Left ventricle myocardium inferior (tissue), 1 donor: ENCODE results near the gene NFASC. TPM values are rescaled to one million over a fixed set of nuclear protein-coding genes. Genes with fewer than 3 reads are reported as not detected.

ENCODE experiments used
- DNase-seq: peaks from one replicate; pipeline ENCODE4 v3.0.0-alpha.2; 2020
- H3K27ac ChIP-seq: fragments of 200-600 bp; replicated peaks from 2 replicates; pipeline ENCODE4 v1.8.0; 2021
- H3K27me3 ChIP-seq: fragments of 200-600 bp; 2 replicates; pipeline ENCODE4 v1.8.0; 2021; ENCODE audit warnings: low read depth
- H3K36me3 ChIP-seq: fragments of 200-600 bp; 2 replicates; pipeline ENCODE4 v1.8.0; 2021
- H3K4me1 ChIP-seq: fragments of 200-600 bp; 2 replicates; pipeline ENCODE4 v1.8.0; 2021
- H3K4me3 ChIP-seq: fragments of 200-600 bp; 2 replicates; pipeline ENCODE4 v1.8.0; 2021; ENCODE audit warnings: mild to moderate bottlenecking, moderate library complexity
- H3K9me3 ChIP-seq: fragments of 200-600 bp; replicated peaks from 2 replicates; pipeline ENCODE4 v1.8.0; 2021
- CTCF ChIP-seq: fragments of 200-600 bp; IDR thresholded peaks from 2 replicates; pipeline ENCODE4 v1.8.0; 2021; ENCODE audit warnings: antibody characterized with exemption, mild to moderate bottlenecking, borderline replicate concordance
- intact Hi-C: fragments of 100-400 bp; cut with micrococcal nuclease; formaldehyde crosslinking; loops from one replicate; pipeline ENCODE4 v1.11.0; 2022
- total RNA-seq: library from RNA; stranded (reverse); fragmentation: NEBNext Ultra II Directional; extraction: Animal tissue kit (Norgen Biotek cat#: 25700); gene quantifications from one replicate; pipeline ENCODE4 v1.2.1, GENCODE V29; 2021
- donor health status: DM: no; HTN: yes; CAD: no; lungs with severe emphysema.

NFASC gene
- total RNA-seq, 1 donor from 2014 or later, result 8.2 TPM

- H3K9me3 ChIP-seq, result no peaks in the 10 kb centered on the region
- H3K27me3 ChIP-seq, result peaks cover 6% of the 10 kb centered on the region
- H3K4me3 ChIP-seq, result peak overlapping the region; percentile 40
- no peak for TF ChIP-seq CTCF
- peak overlapping the region; percentile 69 for H3K27ac ChIP-seq
- no peaks in the 10 kb centered on the region for H3K36me3 ChIP-seq
- intact Hi-C loops, result no loop called here
- no peak for DNase-seq
- H3K4me1 ChIP-seq, result peaks cover 58% of the 10 kb centered on the region
These were observed 859 bp downstream of the NFASC start for GRCh38 chr1:204871405-204872037.

- intact Hi-C loops, result no loop called here
- peak overlapping the region; percentile 69 for H3K27ac ChIP-seq
- peaks cover 9% of the 10 kb centered on the region for H3K27me3 ChIP-seq
- peak overlapping the region; percentile 40 for H3K4me3 ChIP-seq
- H3K9me3 ChIP-seq, result no peaks in the 10 kb centered on the region
- no peak for TF ChIP-seq CTCF
- no peak for DNase-seq
- peaks cover 61% of the 10 kb centered on the region for H3K4me1 ChIP-seq
- no peaks in the 10 kb centered on the region for H3K36me3 ChIP-seq
These were observed 1.7 kb downstream of the NFASC start for GRCh38 chr1:204872262-204872881.

- Histone ChIP-seq H3K9me3 (no peaks in the 10 kb centered on the region), H3K27ac (peak overlapping the region; percentile 69), H3K4me3 (no peak overlapping the region), H3K27me3 (peaks cover 15% of the 10 kb centered on the region), H3K4me1 (peaks cover 61% of the 10 kb centered on the region), H3K36me3 (no peaks in the 10 kb centered on the region)
- no peak for TF ChIP-seq CTCF
- no peak for DNase-seq
- intact Hi-C loops, result no loop called here
These were observed 2.5 kb downstream of the NFASC start for GRCh38 chr1:204873176-204873575.

GRCh38 chr1:204873714-204874113, 3.1 kb downstream of the NFASC start:
- Histone ChIP-seq H3K4me3 (no peak overlapping the region), H3K27me3 (peaks cover 15% of the 10 kb centered on the region), H3K27ac (peak overlapping the region; percentile 69), H3K9me3 (no peaks in the 10 kb centered on the region), H3K4me1 (peaks cover 56% of the 10 kb centered on the region), H3K36me3 (no peaks in the 10 kb centered on the region)
- DNase-seq, result no peak
- intact Hi-C loops, result no loop called here
- TF ChIP-seq CTCF, result no peak

- H3K9me3 ChIP-seq, result no peaks in the 10 kb centered on the region
- no peak for DNase-seq
- no peak for TF ChIP-seq CTCF
- no peaks in the 10 kb centered on the region for H3K36me3 ChIP-seq
- peaks cover 15% of the 10 kb centered on the region for H3K27me3 ChIP-seq
- H3K27ac ChIP-seq, result peak overlapping the region; percentile 69
- intact Hi-C loops, result no loop called here
- H3K4me1 ChIP-seq, result peaks cover 52% of the 10 kb centered on the region
- no peak overlapping the region for H3K4me3 ChIP-seq
These were observed 3.6 kb downstream of the NFASC start for GRCh38 chr1:204874274-204874673.
